GM12892 (cell line): Measurements from ENCODE around the gene RGS7.

ENCODE experiments used
- POLR2A ChIP-seq: IDR thresholded peaks from 2 replicates; pipeline ENCODE4 v1.6.1; 2011; ENCODE audit warnings: low read depth, low read length, control low read depth
- POLR2AphosphoS5 ChIP-seq: IDR thresholded peaks from 2 replicates; pipeline ENCODE4 v1.6.1; 2011; ENCODE audit warnings: low read depth, low read length, control low read depth

GRCh38 chr1:241357366-241358340, 648 bp upstream of the RGS7 start:
- TF ChIP-seq POLR2AphosphoS5 (no peak), POLR2A (no peak)
